Kidney epithelial cell (primary cell): ENCODE results near the gene ZDHHC22. TPM values are rescaled to one million over a fixed set of nuclear protein-coding genes. Genes with fewer than 3 reads are reported as not detected.

ENCODE experiments used
- DNase-seq: peaks from one replicate; pipeline ENCODE4 v3.0.0-alpha.2; 2010; ENCODE audit warnings: low read depth
- H3K27me3 ChIP-seq: 2 replicates; pipeline ENCODE4 v1.6.0; 2011; ENCODE audit warnings: low read length; ENCODE audit not compliant: control insufficient read depth, insufficient read depth
- H3K36me3 ChIP-seq: 2 replicates; pipeline ENCODE4 v1.5.1; 2011; ENCODE audit warnings: low read length; ENCODE audit not compliant: control insufficient read depth, insufficient read depth
- H3K4me3 ChIP-seq: 2 replicates; pipeline ENCODE4 v1.5.1; 2011; ENCODE audit warnings: low read depth, mild to moderate bottlenecking, control low read depth, low read length
- CTCF ChIP-seq: IDR thresholded peaks from 2 replicates; pipeline ENCODE4 v1.5.1; 2011; ENCODE audit warnings: mild to moderate bottlenecking, moderate library complexity, low read length, control low read depth, inconsistent platforms; ENCODE audit not compliant: insufficient read depth, poor library complexity, severe bottlenecking
- total RNA-seq: library from RNA; depleted of rRNA; stranded (reverse); fragments of >200 nt; gene quantifications from 2 replicates; pipeline ENCODE4 v1.2.3, GENCODE V29; 2015

ZDHHC22 gene
- total RNA-seq, 1 donor from 2014 or later, result 0.21 TPM

- Histone ChIP-seq H3K36me3 (no peaks in the 10 kb centered on the region), H3K4me3 (no peak overlapping the region), H3K27me3 (no peaks in the 10 kb centered on the region)
- TF ChIP-seq CTCF, result no peak
- no peak for DNase-seq
These were observed 34.4 kb downstream of the ZDHHC22 start for GRCh38 chr14:77107228-77107627.

- TF ChIP-seq CTCF, result no peak
These were observed 34.9 kb downstream of the ZDHHC22 start for GRCh38 chr14:77106666-77107065.

GRCh38 chr14:77105145-77105939, 36.2 kb downstream of the ZDHHC22 start:
- no peak for TF ChIP-seq CTCF
- DNase-seq, result no peak
- H3K36me3 ChIP-seq, result no peaks in the 10 kb centered on the region
- no peak overlapping the region for H3K4me3 ChIP-seq
- no peaks in the 10 kb centered on the region for H3K27me3 ChIP-seq

More at GRCh38 chr14:77106666-77107065, 34.9 kb downstream of the ZDHHC22 start:
- Histone ChIP-seq H3K36me3 (no peaks in the 10 kb centered on the region), H3K27me3 (no peaks in the 10 kb centered on the region), H3K4me3 (no peak overlapping the region)
- no peak for DNase-seq

GRCh38 chr14:77104393-77104792, 37.2 kb downstream of the ZDHHC22 start:
- H3K27me3 ChIP-seq, result no peaks in the 10 kb centered on the region
- no peak for DNase-seq
- no peak overlapping the region for H3K4me3 ChIP-seq
- no peaks in the 10 kb centered on the region for H3K36me3 ChIP-seq
- TF ChIP-seq CTCF, result no peak

- DNase-seq, result no peak
- Histone ChIP-seq H3K36me3 (no peaks in the 10 kb centered on the region), H3K27me3 (no peaks in the 10 kb centered on the region), H3K4me3 (no peak overlapping the region)
- TF ChIP-seq CTCF, result no peak
These were observed 37.6 kb downstream of the ZDHHC22 start for GRCh38 chr14:77103951-77104350.

- TF ChIP-seq CTCF, result no peak
- no peak overlapping the region for H3K4me3 ChIP-seq
- no peaks in the 10 kb centered on the region for H3K27me3 ChIP-seq
- no peaks in the 10 kb centered on the region for H3K36me3 ChIP-seq
- no peak for DNase-seq
These were observed 38.1 kb downstream of the ZDHHC22 start for GRCh38 chr14:77103475-77103874.
